MM.1S (cell line): ENCODE results near the gene TENM4.

ENCODE experiments used
- EZH2phosphoT487 ChIP-seq: fragments of 300-600 bp; sonication (generic); IDR thresholded peaks from 2 replicates; pipeline ENCODE4 v1.6.1; 2018; ENCODE audit warnings: antibody characterized with exemption, low read length
- TF ChIP-seq, protein P1 (sequence below): fragments of 300-600 bp; sonication (generic); IDR thresholded peaks from 2 replicates; pipeline ENCODE4 v1.5.1; 2016; ENCODE audit warnings: antibody characterized with exemption, low read length, mixed read lengths

DNA sequence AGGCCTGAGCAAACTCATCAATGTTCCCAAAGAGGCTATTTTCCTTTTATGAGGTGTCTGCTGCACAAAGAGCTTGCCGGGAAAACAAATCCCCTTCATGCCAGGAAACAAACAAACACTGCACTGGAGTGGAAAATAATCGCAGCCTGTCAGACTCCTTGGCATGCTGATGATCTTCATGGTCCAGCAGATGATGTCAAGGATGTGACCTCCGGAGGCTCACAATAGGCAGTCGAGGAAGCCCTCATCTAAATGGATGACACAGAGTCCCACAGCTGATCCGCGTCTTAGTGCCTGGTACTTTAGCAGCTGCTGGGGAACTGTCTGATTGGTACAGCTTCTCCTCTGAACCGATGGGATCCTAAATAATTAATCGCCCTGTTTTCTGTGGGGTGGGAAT, 187.6 kb downstream of the TENM4 start:
- TF ChIP-seq, protein P1, sequence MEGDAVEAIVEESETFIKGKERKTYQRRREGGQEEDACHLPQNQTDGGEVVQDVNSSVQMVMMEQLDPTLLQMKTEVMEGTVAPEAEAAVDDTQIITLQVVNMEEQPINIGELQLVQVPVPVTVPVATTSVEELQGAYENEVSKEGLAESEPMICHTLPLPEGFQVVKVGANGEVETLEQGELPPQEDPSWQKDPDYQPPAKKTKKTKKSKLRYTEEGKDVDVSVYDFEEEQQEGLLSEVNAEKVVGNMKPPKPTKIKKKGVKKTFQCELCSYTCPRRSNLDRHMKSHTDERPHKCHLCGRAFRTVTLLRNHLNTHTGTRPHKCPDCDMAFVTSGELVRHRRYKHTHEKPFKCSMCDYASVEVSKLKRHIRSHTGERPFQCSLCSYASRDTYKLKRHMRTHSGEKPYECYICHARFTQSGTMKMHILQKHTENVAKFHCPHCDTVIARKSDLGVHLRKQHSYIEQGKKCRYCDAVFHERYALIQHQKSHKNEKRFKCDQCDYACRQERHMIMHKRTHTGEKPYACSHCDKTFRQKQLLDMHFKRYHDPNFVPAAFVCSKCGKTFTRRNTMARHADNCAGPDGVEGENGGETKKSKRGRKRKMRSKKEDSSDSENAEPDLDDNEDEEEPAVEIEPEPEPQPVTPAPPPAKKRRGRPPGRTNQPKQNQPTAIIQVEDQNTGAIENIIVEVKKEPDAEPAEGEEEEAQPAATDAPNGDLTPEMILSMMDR = no peak
- no peak for TF ChIP-seq EZH2phosphoT487
